ENCODE results near the gene XYLT1. TPM values are rescaled to one million over a fixed set of nuclear protein-coding genes. Genes with fewer than 3 reads are reported as not detected.
A peak's percentile ranks its signal among the peaks of the same experiment; 100 is the strongest.

XYLT1 gene
- polyA plus RNA-seq, 1 of the 3 experiments (the other 2 are of a cell fraction), result 17.6 TPM

GRCh38 chr16:17392127-17392856 is 78.5 kb downstream of the XYLT1 start (continued):
- TF ChIP-seq SMC3 (IDR thresholded peaks at IDR 0.05; ENCODE audit: low read depth, low read length), result no peak
- TF ChIP-seq SIN3A (IDR thresholded peaks at IDR 0.05; ENCODE audit: borderline replicate concordance, low read depth, low read length), result no peak
- no peak for TF ChIP-seq FOSL2 (IDR thresholded peaks at IDR 0.05; ENCODE audit: borderline replicate concordance, low read depth)
- no peak for TF ChIP-seq FOXM1 (IDR thresholded peaks at IDR 0.05; ENCODE audit: low read depth)

GRCh38 chr16:17391715-17392114 is 79.0 kb downstream of the XYLT1 start:
- Histone ChIP-seq H3K9ac (no peak overlapping the region), H4K20me1 (ENCODE audit: insufficient read depth) (peaks cover 99% of the 10 kb centered on the region), H3F3A (replicated peaks; ENCODE audit: insufficient read depth) (peaks cover 29% of the 10 kb centered on the region), H3K9me2 (no peaks in the 10 kb centered on the region), H2AFZ (ENCODE audit: low read depth) (no peak overlapping the region), H3K79me2 (ENCODE audit: insufficient read depth) (peaks cover 100% of the 10 kb centered on the region), H3K36me3 (replicated peaks in 1 of 2; ENCODE audit: control insufficient read depth in 1 of 2, insufficient read depth in 2 of 2, low read length in 1 of 2) (peaks cover 0 to 27% of the 10 kb centered on the region in 2 experiments), H3K4me3 (ENCODE audit: low read depth in 2 of 2, low read length in 1 of 2) (no peak overlapping the region), H3K4me1 (ENCODE audit: control insufficient read depth in 1 of 2, insufficient read depth in 2 of 2, low read depth in 1 of 2, low read length in 1 of 2) (peaks cover 0 to 51% of the 10 kb centered on the region in 2 experiments; a peak in 2 of 4 replicates), H3K9me3 (no peaks in the 10 kb centered on the region), H3K27me3 (ENCODE audit: insufficient read depth) (no peaks in the 10 kb centered on the region), H3K27ac (ENCODE audit: low read depth in 2 of 2, low read length in 1 of 2) (no peak overlapping the region), H3K4me2 (no peak overlapping the region)
- ChIA-PET CTCF (interaction anchor here (0.6 kb wide), 1 partner anchor 111 kb away, joined by 3 read pairs; no protein-coding TSS in a partner anchor), POLR2A (no interaction called here)
- WGBS (ENCODE audit: low lambda C conversion rate), result 84% methylated on average over 5 of the region's 5 CpGs
- no peak for DNase-seq
- TF ChIP-seq CHD2 (IDR thresholded peaks at IDR 0.05; ENCODE audit: low read length, partially characterized antibody) (no peak), USF2 (IDR thresholded peaks at IDR 0.05; ENCODE audit: borderline replicate concordance, low read depth, low read length) (no peak), GABPA (IDR thresholded peaks at IDR 0.05; ENCODE audit: low read depth) (no peak), MEF2A (IDR thresholded peaks at IDR 0.05; ENCODE audit: borderline replicate concordance, low read depth) (no peak), TAF1 (IDR thresholded peaks at IDR 0.05; ENCODE audit: borderline replicate concordance, low read depth, low read length) (no peak), TCF12 (IDR thresholded peaks at IDR 0.05) (no peak)
- TF ChIP-seq, protein P1, sequence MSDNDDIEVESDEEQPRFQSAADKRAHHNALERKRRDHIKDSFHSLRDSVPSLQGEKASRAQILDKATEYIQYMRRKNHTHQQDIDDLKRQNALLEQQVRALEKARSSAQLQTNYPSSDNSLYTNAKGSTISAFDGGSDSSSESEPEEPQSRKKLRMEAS (IDR thresholded peaks at IDR 0.05; ENCODE audit: low read depth), result no peak

DNA sequence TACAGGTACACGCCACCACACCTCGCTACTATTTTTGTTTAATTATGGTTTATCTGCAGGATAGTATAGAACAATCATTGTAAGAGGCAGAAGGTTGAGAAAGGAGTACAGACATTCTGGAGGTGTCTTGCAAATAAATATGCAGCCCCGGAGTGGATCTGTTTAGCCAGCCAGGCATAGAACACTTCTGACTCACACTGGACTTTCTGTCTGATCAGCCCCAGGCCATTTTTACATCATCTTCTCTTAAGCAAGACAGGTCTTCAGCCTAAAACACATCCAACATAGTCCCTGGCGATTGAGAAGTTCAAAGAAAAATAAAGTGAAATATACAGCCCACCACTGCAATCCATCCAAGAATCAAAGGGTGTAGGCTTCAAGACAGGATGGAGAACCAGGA is 81.4 kb downstream of the XYLT1 start:
- Histone ChIP-seq H3K4me3 (ENCODE audit: low read depth in 2 of 2, low read length in 1 of 2) (no peak overlapping the region), H3K27me3 (ENCODE audit: insufficient read depth) (no peaks in the 10 kb centered on the region), H4K20me1 (ENCODE audit: insufficient read depth) (peaks cover 99% of the 10 kb centered on the region), H3K79me2 (ENCODE audit: insufficient read depth) (peaks cover 100% of the 10 kb centered on the region), H3K9ac (no peak overlapping the region), H3K9me2 (no peaks in the 10 kb centered on the region), H3F3A (replicated peaks; ENCODE audit: insufficient read depth) (peaks cover 28% of the 10 kb centered on the region), H3K4me2 (no peak overlapping the region), H3K9me3 (no peaks in the 10 kb centered on the region), H3K4me1 (ENCODE audit: control insufficient read depth in 1 of 2, insufficient read depth in 2 of 2, low read depth in 1 of 2, low read length in 1 of 2) (peaks cover 0 to 48% of the 10 kb centered on the region in 2 experiments; a peak in 2 of 4 replicates), H3K36me3 (replicated peaks in 1 of 2; ENCODE audit: control insufficient read depth in 1 of 2, insufficient read depth in 2 of 2, low read length in 1 of 2) (peaks cover 0 to 17% of the 10 kb centered on the region in 2 experiments), H3K27ac (ENCODE audit: low read depth in 2 of 2, low read length in 1 of 2) (0 out of 4 replicates have a peak overlapping the region, but pooled peaks of 1 of the 2 experiments have one; percentile 9), H2AFZ (ENCODE audit: low read depth) (no peak overlapping the region)
- WGBS (ENCODE audit: low lambda C conversion rate), result 69% methylated on average over 4 of the region's 4 CpGs
- ChIA-PET CTCF (no interaction called here), POLR2A (no interaction called here)
- no peak for DNase-seq
- TF ChIP-seq SMC3 (IDR thresholded peaks at IDR 0.05; ENCODE audit: low read depth, low read length) (no peak), FOSL2 (IDR thresholded peaks at IDR 0.05; ENCODE audit: borderline replicate concordance, low read depth) (no peak), CHD2 (IDR thresholded peaks at IDR 0.05; ENCODE audit: low read length, partially characterized antibody) (no peak), FOXM1 (IDR thresholded peaks at IDR 0.05; ENCODE audit: low read depth) (no peak), RFX5 (IDR thresholded peaks at IDR 0.05; ENCODE audit: low read length) (no peak), ZBTB33 (IDR thresholded peaks at IDR 0.05; ENCODE audit: borderline replicate concordance, low read depth) (no peak), YY1 (IDR thresholded peaks at IDR 0.05; ENCODE audit: low read depth) (no peak), NRF1 (IDR thresholded peaks at IDR 0.05; ENCODE audit: low read depth, low read length) (no peak), NFIC (IDR thresholded peaks at IDR 0.05; ENCODE audit: borderline replicate concordance) (no peak), FOXJ3 (CRISPR knock-in tag; IDR thresholded peaks at IDR 0.05) (no peak), JUND (IDR thresholded peaks at IDR 0.05) (no peak), MEF2A (IDR thresholded peaks at IDR 0.05; ENCODE audit: borderline replicate concordance, low read depth) (no peak), TCF12 (IDR thresholded peaks at IDR 0.05) (no peak), EP300 (IDR thresholded peaks at IDR 0.05; ENCODE audit: borderline replicate concordance in 1 of 2, low read depth in 1 of 2, low read length in 1 of 2) (no peak), ELF1 (IDR thresholded peaks at IDR 0.05) (no peak), PBX3 (IDR thresholded peaks at IDR 0.05) (no peak), SIN3A (IDR thresholded peaks at IDR 0.05; ENCODE audit: borderline replicate concordance, low read depth, low read length) (no peak)
- TF ChIP-seq, protein P1 (IDR thresholded peaks at IDR 0.05; ENCODE audit: low read depth), result no peak

All from SK-N-SH (cell line).